Measurements from ENCODE around the gene RARRES2. TPM values are rescaled to one million over a fixed set of nuclear protein-coding genes. Genes with fewer than 3 reads are reported as not detected.
"Not testable (repeated sequence)": the region's sequence is repeated elsewhere in the genome, so short reads cannot be mapped to it uniquely, and the experiment has no call there.

RARRES2 gene
- total RNA-seq, 1 donor from 2014 or later, result 24.9 TPM

DNA sequence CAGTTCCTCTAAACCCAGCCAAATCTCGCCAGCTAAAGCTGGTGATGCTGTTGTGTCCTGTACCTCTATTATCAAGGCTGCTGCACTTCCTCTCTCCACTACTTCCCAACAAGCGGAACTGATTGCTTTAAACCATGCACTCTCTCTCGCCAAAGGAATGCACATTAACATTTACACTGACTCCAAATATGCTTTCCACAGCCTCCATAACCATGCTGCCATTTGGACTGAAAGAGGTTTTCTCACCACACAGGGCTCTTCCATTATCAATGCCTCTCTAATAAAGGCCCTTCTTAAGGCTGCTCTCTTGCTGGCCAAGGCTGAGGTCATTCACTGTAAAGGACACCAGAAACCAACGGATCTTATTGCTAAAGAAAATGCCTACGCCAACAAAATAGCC is 29.7 kb downstream of the RARRES2 start:
- H3K9me3 Mint-ChIP-seq, result no peaks in the 10 kb centered on the region
- no peak overlapping the region for H3K4me3 Mint-ChIP-seq
- peaks cover 4% of the 10 kb centered on the region for H3K4me1 Mint-ChIP-seq
- no peaks in the 10 kb centered on the region for H3K36me3 Mint-ChIP-seq
- H3K27me3 Mint-ChIP-seq (ENCODE audit: low read depth), result no peaks in the 10 kb centered on the region
- no peak overlapping the region for H3K27ac Mint-ChIP-seq
- no peak for DNase-seq (ENCODE audit: low spot score in 2 of 2, unreplicated experiment in 2 of 2)
- TF ChIP-seq, protein P1, sequence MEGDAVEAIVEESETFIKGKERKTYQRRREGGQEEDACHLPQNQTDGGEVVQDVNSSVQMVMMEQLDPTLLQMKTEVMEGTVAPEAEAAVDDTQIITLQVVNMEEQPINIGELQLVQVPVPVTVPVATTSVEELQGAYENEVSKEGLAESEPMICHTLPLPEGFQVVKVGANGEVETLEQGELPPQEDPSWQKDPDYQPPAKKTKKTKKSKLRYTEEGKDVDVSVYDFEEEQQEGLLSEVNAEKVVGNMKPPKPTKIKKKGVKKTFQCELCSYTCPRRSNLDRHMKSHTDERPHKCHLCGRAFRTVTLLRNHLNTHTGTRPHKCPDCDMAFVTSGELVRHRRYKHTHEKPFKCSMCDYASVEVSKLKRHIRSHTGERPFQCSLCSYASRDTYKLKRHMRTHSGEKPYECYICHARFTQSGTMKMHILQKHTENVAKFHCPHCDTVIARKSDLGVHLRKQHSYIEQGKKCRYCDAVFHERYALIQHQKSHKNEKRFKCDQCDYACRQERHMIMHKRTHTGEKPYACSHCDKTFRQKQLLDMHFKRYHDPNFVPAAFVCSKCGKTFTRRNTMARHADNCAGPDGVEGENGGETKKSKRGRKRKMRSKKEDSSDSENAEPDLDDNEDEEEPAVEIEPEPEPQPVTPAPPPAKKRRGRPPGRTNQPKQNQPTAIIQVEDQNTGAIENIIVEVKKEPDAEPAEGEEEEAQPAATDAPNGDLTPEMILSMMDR (IDR thresholded peaks at IDR 0.05; ENCODE audit: unreplicated experiment), result no peak

DNA sequence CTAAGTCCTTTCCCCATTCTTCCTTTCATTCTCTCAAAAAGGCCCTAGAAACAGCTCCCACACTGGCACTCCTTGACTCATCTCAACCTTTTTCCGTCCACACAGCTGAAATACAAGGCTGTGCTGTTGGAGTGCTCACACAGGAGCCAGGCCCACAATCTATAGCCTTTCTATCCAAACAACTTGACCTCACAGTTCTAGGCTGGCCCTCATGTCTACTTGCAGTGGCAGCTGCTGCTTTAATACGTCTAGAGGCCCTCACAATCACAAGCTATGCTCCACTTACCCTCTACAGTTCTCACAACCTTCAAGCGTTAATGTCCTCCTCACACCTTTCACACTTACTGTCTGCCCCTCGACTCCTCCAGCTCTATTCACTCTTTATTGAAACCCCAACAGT is 30.3 kb downstream of the RARRES2 start:
- TF ChIP-seq, protein P1 (IDR thresholded peaks at IDR 0.05; ENCODE audit: unreplicated experiment), result no peak
- Mint-ChIP-seq H3K36me3 (no peaks in the 10 kb centered on the region), H3K4me1 (peaks cover 4% of the 10 kb centered on the region), H3K4me3 (no peak overlapping the region), H3K9me3 (no peaks in the 10 kb centered on the region), H3K27me3 (ENCODE audit: low read depth) (no peaks in the 10 kb centered on the region), H3K27ac (no peak overlapping the region)
- no peak for DNase-seq (ENCODE audit: low spot score in 2 of 2, unreplicated experiment in 2 of 2)

DNA sequence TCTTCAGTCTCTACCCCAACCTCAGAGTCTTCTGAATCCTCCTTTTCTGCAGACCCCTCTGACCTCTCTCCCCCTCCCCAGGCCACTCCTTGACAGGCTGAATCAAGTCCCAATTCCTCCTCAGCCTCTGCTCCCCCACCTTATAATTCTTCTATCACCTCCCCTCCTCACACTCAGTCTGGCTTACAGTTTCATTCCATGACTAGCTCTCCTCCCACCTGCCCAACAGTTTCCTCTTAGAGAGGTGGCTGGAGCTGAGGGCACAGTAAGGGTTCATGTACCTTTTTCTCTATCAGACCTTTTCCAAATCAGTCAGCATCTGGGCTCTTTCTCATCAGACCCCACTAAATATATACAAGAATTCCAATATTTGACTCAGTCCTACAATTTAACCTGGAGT is 32.9 kb downstream of the RARRES2 start:
- Mint-ChIP-seq H3K36me3 (no peaks in the 10 kb centered on the region), H3K4me1 (peaks cover 4% of the 10 kb centered on the region), H3K27me3 (ENCODE audit: low read depth) (no peaks in the 10 kb centered on the region), H3K4me3 (no peak overlapping the region), H3K27ac (no peak overlapping the region), H3K9me3 (no peaks in the 10 kb centered on the region)
- TF ChIP-seq, protein P1 (IDR thresholded peaks at IDR 0.05; ENCODE audit: unreplicated experiment), result no peak
- no peak for DNase-seq (ENCODE audit: low spot score in 2 of 2, unreplicated experiment in 2 of 2)

DNA sequence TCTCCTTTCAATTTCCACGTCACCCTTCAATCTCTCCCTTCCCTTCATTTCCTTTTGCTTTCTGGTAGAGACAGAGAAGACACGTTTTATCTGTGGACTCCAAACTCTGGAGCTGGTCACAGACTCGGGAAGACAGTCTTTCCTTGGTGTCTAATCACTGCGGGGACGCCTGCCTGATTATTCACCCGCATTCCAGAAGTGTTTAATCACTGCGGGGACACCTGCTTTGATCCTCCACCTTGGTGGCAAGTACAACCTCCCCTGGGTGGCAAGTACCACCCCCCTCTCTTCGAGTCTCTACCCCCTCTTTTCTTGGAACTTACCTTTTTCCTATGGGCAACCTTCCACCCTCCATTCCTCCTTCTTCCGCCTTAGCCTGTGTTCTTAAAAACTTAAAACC is 33.5 kb downstream of the RARRES2 start:
- no peaks in the 10 kb centered on the region for H3K36me3 Mint-ChIP-seq
- H3K4me3 Mint-ChIP-seq, result no peak overlapping the region
- H3K4me1 Mint-ChIP-seq, result peaks cover 1% of the 10 kb centered on the region
- DNase-seq (ENCODE audit: low spot score in 2 of 2, unreplicated experiment in 2 of 2), result no peak
- no peaks in the 10 kb centered on the region for H3K27me3 Mint-ChIP-seq (ENCODE audit: low read depth)
- TF ChIP-seq, protein P1 (IDR thresholded peaks at IDR 0.05; ENCODE audit: unreplicated experiment), result no peak
- no peak overlapping the region for H3K27ac Mint-ChIP-seq
- no peaks in the 10 kb centered on the region for H3K9me3 Mint-ChIP-seq

DNA sequence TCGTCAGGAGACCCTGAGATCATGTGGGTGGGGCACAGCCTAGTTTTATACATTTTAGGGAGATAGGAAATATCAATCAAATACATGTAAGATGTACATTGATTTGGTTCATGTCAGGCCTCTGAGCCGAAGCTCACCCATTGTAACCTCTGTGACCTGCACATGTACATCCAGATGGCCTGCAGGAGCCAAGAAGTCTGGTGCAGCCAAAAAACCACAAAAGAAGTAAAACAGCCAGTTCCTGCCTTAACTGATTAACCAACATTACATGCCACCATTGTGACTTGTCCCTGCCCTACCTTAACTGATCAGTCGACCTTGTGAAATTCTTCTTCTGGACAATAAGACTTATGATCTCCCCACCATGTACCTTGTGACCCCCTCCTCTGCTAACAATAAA is 34.3 kb downstream of the RARRES2 start:
- TF ChIP-seq, protein P1 (IDR thresholded peaks at IDR 0.05; ENCODE audit: unreplicated experiment), result no peak
- Mint-ChIP-seq H3K27me3 (ENCODE audit: low read depth) (no peaks in the 10 kb centered on the region), H3K27ac (no peak overlapping the region), H3K9me3 (no peaks in the 10 kb centered on the region), H3K36me3 (no peaks in the 10 kb centered on the region), H3K4me3 (no peak overlapping the region), H3K4me1 (no peaks in the 10 kb centered on the region)
- no peak for DNase-seq (ENCODE audit: low spot score in 2 of 2, unreplicated experiment in 2 of 2)

DNA sequence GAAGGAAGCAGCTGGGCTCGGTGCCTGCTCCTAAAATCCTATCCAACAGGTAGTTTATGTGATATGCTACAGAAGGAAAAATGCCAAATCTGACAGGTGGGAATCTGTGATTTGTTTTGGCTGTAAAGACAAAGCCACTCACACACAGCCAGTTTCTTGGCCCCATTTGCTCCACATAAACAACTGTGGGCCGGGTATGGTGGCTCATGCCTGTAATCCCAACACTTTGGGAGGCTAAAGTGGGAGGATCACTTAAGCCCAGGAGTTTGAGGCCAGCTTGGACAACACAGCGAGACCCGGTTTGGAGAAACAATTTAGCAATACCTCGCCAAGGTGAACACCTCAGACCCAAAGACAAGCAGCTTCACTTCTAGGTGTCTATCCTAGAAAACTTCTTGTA is 35.1 kb downstream of the RARRES2 start:
- H3K27ac Mint-ChIP-seq; H3K9me3 Mint-ChIP-seq; DNase-seq (ENCODE audit: low spot score in 2 of 2, unreplicated experiment in 2 of 2); H3K4me1 Mint-ChIP-seq; H3K27me3 Mint-ChIP-seq (ENCODE audit: low read depth); H3K36me3 Mint-ChIP-seq; H3K4me3 Mint-ChIP-seq: not testable (repeated sequence)

DNA sequence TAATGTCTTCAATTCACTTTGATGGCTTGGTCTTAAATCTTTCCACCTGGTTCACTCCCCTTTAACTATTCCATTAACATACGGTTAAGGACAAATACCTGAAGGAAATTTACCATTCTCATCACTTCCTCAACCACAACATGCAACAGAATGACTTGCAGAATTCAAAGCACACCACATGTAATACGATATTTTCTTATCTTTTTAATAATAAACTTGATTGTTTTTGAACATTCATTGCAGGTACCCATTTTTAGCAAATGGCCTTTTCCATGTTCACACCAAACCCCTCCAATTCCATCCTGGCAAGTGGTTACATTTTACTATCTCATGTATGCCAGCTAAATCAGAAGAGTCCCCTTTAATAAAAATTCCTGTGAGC is 35.5 kb downstream of the RARRES2 start:
- H3K27ac Mint-ChIP-seq; H3K4me1 Mint-ChIP-seq; H3K9me3 Mint-ChIP-seq; H3K27me3 Mint-ChIP-seq (ENCODE audit: low read depth); DNase-seq (ENCODE audit: low spot score in 2 of 2, unreplicated experiment in 2 of 2); H3K4me3 Mint-ChIP-seq; H3K36me3 Mint-ChIP-seq: not testable (repeated sequence)

DNA sequence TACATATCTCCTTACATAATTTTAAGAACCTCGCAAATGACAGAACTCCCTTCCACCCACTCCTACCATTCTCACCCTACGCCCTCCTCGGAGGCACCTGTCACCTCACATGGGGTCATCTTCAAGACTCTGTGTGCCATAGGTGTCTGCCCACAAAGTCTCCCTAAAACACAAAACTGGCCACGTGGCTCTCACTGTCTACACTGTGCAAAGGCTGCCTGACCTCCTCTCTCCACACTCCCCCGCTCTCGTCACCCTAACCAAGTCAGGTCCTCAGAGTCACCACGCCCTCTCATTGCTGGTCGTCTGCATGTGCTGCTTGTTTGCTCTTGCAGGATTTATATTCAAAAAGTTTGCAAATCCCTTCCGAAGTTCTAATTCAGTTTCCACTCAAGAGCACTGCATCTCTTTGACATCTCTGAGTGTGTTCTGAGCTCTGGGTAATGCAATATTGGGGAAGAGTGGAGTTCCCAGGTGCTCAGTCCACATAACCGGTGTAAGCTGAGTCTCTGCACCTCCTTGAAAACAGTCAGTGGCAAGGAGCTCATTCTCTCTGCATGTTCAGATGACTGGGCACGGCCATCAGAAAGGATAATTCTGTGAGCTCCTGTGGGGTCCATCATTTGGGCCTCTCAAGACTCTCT is 36.0 kb downstream of the RARRES2 start:
- H3K9me3 Mint-ChIP-seq; H3K4me3 Mint-ChIP-seq; H3K4me1 Mint-ChIP-seq; H3K27me3 Mint-ChIP-seq (ENCODE audit: low read depth); H3K27ac Mint-ChIP-seq; H3K36me3 Mint-ChIP-seq; DNase-seq (ENCODE audit: low spot score in 2 of 2, unreplicated experiment in 2 of 2): not testable (repeated sequence)

DNA sequence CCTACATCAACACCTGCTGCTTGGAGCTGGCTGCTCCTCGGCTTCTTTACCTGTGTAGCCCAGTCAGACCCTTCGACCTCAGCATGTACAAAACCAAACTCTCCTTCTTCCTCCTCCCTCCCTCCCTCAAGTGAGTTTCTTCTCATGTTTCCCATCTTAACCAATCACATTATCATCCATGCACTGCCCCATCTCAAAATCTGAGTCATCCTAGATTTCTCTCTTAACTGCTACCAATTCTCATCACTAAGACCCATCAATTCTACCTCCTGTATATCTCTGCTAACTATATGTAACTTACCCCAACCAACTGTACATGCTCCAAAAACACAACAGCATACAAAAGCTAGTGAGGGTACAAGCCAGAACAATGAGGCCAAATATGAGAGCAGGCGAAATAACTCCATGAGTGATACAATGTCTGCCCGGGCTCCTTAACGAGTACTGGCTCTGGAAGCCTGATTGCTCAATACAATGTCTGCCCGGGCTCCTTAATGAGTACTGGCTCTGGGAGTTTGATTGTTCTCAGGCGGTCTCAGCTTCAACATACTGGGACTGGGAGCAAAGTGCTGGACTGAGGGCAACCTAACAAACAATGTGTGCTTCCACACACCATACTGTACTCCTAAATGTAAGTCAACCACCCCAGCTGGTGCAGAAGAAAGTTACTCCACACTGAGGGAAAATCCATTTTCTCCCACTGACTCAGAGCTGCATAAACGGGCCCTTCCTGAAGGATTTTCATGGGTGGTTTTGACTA is 36.8 kb downstream of the RARRES2 start:
- H3K27me3 Mint-ChIP-seq (ENCODE audit: low read depth); H3K36me3 Mint-ChIP-seq; DNase-seq (ENCODE audit: low spot score in 2 of 2, unreplicated experiment in 2 of 2); H3K4me1 Mint-ChIP-seq; H3K27ac Mint-ChIP-seq; H3K4me3 Mint-ChIP-seq; H3K9me3 Mint-ChIP-seq: not testable (repeated sequence)

All from mesothelial cell of epicardium (in vitro differentiated cells).